NCI-H146 treated with DMSO at 0.1 percent for 48 hours (cell line): Measurements from ENCODE around the gene ASPG.

Experiments used
- DNase-seq: peaks from one replicate; lab custom pipeline; 2025; ENCODE audit not compliant: unreplicated experiment; lab: John Stamatoyannopoulos, UW

ASPG gene

DNA sequence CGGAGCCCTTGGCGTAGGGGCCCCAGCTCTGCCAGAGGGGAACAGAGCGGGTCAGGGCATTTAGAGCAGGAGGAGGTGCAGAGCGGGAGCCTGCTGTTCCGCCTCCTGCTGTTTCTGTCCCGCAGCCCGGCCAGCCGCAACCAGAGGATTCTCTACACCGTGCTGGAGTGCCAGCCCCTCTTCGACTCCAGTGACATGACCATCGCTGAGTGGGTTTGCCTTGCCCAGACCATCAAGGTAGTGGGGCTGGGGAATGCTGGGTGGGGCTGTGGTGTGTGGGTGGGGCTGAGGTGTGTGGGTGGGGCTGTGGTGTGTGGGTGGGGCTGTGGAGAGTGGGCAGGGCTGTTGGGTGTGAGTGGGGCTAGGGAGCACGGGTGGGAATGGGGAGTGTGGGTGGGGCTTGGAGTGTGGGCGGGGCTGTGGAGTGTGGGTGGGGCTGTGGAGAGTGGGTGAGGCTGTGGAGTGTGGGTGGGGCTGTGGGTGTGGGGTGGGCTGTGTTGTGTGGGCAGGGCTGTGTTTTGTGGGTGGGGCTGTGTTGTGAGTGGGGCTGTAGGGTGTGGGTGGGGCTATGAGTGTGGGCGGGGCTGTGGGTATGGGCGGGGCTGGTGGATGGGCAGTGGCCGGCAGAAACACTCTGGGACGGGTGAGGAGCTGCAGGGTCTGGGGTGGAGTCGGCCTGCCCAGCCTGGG lies 8.0 kb downstream of the ASPG start:
- no peak for DNase-seq

DNA sequence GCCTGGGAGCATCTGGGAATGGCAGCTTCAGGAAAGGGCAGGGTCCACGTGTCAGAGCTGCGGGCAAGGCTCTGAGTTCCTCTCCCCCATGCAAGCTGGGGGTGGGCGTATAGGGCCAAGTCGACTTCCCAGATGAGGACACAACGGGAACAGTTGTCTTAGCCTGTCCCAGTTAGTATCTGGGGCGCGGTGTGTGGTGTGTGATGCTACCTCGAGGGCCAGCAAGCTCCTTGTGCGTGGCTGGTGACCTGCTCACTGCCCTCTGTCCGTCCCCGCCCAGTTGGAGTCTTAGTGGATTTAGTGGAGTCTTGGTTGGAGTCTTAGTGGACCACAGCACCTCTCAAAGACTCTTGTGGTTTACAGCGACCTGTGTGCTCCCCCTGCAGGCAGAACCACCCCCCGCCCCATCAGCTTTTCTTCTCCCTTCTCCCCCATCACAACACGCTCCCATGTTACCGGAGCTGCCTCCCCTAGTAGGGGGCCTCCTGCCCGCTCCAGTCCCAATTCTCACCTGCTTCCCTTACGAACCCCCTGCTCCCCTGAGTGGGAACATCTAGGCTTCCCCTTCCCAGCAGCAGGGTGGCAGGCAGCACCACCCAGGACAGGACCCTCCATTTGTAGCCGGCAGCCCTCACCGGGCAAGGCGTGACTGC lies 8.7 kb downstream of the ASPG start:
- DNase-seq, result no peak

DNA sequence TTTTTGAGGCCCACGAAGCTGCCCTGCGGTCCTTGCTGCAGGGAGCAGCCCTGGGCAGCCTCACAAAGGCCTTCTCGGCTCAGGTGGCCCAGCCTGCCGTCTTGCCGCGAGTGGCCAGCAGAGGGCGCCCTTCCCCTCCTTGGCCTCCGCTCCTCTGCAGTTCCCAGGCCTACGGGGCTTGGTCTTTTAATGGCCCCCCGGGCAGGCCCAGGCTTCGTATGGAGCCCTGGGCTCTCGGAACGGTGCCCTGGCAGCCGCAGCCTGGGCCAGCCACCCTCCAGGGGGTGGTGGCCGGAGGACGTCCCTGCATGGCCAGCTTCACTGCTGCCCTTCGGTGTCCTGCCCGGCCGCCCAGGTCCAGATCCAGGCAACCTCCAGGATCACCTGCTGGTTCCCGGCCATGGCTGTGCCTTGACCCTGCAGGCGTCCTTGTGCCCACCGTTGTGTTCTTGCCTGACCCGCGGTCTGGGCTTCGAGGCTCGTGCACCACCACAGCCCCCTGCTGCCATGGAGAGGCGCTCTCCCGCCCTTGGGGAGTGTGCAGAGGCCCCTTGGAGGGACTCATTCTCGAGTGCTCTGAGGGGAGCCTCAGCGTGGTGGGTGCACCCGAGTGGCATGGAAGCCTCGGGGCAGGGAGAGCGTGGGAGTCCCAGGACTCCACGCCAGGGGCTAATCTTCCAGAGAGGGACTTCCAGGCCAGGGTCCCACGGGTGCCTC lies 9.4 kb downstream of the ASPG start:
- no peak for DNase-seq

DNA sequence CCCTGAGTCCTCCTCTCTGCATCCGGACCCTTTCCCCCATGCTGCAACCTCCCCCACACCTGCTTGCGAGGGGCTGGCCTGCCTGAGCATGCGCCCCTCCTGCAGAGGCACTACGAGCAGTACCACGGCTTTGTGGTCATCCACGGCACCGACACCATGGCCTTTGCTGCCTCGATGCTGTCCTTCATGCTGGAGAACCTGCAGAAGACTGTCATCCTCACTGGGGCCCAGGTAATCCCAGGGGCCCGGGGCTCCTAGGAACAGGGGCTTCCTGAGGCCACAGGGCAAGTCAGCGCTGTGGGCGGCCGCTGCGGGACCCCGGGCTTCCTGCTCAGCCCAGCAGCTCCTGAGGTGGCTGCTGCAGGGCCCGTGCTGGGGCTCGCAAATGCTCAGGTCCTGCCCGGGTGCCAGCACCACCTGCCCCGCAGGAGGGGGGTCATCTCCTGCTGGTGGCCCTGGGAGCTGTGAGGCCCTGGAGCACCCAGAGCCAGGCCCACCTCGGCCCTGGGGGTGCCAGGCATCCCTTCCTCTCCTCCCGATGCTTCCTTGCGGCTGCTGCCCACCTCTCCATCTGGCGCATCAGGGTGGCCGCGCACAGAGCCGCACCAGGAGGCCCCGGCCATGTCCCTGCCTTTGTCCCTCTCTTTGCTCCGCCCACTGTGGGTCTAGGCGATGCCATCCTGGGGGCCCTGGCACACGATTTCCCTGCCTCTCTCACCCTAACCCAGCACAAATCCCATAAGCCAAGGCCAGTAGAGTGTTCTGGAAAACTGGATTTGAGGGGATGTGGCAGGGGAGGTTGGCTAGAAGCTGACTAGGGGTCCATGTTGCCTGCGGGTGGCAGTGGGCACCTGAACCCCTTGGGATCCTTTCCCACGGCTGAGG lies 10.2 kb downstream of the ASPG start:
- no peak for DNase-seq

DNA sequence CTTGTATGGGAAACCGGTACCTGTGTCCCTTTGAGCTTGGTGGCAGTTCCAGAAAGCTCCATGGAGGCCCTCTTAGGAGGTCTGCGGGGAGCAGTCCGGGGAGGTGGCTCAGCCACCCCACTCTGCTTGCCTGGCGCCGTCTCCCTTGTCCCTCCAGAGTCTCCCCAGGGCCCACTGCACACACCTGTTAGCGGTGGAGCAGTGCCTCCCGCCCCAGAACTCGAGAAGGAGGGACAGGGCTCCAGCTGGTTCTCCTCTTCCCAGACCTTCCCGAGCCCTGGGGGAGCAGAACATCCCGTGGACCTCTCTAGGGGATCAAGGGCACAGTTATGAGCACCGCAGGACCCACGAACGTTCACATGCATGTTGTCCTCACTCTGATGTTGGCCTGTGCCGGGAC lies 10.8 kb downstream of the ASPG start:
- DNase-seq, result no peak

DNA sequence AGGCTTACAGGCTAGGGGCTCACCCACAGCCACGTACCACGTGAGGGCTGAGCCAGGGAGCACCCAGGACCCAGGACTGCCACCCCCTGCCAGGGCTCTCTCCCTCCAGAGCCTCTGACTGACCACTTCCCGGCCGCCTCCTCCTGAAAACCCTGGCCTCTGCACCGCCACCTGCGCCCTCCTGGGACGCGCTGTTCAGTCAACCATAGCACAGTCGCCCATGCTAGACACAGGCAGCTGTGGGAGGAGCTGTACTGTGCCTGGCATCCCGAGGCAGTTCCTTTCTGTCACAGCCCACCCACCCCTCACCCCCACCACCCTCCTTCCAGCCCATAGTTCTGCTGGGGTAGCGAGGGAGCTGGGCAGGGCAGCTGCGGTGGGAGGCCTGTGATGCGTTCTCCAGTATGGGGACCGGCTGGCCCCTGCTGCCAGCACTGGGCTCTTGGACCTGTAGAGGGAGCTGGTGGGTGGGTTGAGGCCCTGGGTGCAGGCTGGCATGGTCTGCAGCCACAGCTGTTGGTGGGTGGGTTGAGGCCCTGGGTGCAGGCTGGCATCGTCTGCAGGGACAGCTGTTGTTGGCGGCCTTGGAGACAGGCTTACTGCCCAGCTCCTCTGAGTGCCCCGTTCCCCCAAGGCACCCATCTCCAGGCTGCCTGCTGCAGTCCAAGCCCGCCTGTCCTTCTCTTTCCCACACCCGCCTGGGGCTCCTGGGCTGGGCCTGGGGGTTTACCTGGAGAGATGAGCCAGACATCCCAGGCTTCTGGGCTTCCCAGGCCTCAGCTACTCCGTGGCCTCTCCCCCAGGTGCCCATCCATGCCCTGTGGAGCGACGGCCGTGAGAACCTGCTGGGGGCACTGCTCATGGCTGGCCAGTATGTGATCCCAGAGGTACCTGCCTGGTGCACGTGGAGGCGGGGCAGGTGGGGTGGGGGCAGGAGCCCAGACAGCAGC lies 11.5 kb downstream of the ASPG start:
- DNase-seq, result no peak

DNA sequence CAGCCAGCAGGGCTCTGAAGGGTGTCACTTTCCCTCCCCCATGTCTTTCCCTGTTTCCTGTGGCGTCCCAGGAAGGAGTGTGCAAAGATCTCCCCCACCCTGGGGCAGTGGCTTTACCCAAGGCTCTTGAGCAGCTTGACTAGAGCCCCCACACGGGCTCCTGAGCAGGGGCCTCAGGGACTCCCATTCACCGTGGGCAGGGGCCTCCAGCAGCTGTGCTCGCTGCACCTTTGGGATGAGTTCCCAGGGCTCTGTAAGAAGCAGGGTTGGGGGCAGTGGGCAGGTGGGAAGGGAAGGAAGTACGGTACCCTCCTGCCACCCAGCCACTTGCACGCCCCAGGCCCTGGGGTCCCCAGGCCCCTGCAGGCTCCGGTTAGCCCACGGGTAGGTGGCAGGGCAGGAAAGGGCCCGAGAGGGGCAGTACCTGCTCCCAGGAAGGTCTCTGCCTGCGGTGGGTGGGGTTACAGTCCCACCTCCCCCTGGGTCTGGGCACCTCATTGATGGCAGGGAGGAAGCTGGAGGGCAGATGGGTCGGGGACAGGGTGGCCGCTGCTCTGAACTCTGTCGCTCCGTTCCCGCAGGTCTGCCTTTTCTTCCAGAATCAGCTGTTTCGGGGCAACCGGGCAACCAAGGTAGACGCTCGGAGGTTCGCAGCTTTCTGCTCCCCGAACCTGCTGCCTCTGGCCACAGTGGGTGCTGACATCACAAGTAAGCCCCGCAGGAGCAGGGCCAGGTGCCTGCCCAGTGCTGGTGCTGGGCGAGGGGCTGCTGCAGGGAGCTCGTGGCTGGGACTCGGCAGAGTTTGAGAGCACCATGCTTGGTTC lies 13.0 kb downstream of the ASPG start:
- DNase-seq, result no peak

DNA sequence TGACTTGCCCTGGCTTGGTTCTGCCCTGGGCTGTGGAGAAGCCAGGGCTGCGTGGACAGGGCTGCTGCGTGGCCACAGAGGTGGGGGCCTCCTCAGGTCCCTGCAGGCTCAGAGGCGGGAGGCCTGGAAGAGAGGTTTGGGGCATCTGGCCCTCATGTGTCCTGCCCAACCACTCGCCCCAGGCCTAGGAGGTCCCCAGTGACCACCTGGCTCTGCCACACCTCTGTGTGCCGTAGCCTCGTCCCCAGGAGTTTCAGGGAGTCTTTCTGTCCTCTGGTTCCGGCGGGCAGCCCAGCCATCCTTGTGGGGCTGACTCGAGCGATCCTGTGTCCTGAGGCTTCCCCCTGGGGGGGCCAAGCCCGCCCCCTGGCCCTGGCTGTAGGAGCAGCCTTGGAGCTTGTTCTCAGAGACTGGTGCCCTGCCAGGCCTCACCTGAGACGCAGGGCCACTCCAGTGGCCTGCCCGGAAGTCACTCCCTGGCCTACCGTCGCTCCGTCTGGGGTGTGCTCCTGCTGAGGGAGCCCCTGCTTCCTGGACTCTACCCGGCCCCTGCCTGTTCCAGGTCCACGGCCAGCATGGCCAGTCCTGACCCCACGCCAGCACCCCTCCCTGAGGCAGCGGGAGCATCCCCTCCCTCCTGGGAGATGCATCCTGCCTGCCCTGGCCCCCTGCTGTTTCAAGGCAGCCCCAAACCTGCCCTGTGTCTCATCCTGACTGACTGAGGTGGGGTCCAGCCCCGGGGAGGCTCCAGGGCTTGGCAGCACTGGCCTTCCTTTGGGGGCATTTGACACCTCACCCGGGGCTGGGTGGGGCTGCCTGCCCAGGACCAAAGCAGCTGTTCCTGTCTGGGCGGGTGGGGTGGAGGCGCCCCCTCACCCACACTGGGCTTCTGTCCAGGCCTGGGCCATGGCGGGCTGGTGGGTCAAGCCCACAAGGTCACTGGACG lies 13.9 kb downstream of the ASPG start:
- no peak for DNase-seq

DNA sequence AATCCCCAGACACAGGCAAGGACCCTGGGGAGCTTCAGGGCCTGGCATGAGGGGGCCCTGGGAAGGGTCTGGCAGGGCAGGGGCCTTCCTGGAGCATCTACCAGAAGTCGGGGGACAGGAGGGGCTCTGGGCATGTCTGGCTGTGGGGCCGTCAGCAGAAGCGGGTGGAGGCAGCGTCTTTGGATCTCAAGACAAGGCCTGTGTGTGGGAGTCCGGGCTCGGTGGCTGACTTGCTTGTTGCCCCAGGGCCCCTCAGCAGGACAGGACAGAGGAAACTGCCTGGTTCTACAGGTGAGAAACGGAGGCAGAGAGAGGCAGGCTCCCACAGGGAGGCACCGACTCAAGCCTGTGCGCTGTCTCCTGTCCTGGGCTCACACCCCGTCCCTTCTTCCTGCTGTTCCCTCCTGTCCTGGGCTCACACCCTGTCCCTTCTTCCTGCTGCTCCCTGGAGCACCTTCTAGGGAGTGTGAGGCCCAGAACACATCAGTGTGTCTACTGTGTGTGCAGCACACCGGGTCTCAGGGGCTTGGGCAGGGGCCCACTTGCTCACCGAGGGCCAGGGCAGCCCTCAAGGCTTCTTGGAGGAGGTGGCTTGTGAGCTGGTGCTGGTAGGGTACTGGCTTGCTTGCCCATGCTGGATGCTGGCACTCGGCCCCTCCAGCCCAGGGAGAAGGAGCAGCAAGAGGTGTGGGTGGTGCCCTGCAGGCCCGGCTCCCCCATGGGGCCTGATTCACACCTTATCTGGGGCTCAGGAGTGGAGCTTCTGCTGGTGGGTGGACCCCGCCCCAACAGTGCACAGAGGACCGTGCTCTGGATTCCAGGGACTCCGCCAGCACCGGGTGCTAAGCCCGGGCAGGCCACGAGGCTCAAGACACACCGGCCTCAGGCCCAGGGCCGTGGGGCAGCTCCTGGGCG lies 14.9 kb downstream of the ASPG start:
- DNase-seq, result no peak

DNA sequence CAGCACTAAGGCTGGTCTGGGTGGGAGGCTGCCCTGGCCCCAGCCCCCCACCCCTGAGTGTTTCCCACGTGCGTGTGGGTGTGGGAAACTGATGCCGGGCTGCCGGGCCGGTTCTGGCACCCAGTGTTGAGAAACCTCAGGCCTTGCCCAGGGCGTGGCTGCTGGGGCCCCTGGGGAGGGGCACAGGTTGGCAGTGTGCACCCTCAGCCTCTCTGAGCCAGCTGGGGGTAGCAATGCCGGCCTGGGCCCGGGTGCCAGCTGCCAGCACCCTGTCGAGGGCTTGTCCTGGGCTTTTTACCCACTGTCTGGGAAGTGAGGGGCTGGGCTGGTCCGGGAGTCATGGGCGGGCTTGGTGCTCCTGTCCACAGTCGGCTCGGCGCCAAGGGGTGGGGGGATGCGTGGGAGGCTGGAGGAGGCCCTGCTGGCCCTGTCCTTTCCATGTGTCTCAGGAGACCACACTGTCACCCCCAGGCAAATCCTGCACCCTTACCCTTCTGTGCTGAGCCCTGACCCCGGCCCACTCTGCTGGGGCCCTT lies 15.7 kb downstream of the ASPG start:
- no peak for DNase-seq

DNA sequence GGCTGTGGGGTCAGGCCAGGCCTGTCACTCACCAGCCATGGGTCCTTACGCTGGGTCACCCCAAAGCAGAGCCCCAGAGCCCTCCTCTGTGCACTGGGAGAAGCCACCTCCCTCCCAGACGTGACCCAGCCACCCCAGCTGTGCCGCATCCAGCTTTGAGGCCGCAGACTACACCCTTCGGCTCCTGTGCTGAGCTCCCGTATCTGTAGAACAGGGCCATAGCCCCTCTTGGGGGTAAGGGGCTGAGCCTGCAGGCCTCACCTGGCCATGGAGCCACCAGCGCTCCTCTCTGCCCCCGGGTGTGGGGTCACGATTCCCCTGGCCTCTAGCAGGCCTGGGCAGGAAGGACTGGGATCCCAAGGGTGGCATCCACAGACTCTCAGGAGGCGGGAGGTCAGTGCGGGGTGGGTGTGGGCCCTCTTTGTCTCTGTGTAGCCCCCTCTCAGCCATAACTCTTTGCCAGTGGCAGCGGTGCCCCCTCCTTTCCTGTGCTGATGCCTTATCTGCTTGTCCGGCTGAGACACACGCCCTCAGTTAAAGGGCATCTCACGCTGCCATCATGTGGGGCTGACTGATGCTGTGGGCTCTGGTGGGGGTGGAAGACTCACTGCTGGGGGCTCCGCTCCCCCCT lies 16.3 kb downstream of the ASPG start:
- no peak for DNase-seq

DNA sequence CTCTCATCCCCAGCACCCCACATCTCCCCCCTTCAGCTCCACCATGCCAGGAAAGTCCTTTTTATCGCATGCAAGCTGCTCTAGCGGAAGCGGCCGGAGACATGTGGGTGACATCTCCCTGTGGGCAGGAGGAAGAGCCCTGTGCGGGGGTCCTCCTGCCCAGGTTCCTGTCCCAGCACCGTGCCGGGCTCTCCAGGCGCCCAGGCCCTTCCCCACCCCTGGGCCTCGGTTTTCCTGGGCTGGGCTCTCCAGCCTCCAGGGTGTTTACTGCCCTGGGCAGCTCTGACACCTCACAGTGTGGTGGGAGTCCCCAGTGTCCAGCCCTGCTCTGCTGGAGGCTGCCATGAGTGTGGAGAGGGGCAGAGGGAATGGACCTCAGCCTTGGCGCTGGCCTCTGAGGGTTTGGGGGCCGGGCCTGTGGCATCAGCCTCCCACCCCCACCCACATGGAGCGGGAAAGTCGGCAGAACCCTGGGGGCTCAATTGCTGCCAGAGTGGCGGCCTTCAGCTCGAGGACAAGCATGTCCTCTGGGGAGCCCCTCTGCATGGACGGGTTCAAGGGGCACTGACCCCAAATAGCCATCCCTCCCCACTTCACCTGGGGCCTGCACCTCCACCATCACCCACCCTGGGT lies 16.9 kb downstream of the ASPG start:
- DNase-seq, result no peak

DNA sequence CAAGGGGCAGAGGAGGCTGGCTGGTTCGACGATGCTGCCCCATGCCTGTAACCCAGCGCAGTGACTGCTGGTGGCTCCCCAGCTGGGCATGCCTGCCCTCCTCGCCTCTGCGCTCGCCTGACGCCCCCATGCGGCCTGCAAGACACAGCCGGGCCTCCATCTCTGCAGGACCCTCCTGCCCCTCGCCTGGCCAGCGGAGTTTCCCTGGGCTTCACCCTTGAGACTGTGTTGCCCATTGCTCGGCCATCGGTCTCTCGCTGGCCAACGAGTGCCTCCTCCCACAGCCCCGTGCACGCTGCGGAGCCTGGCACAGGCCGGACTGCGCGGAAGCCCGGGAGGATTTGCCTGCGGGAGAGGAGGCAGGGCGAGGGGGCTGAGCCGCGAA lies 17.6 kb downstream of the ASPG start:
- no peak for DNase-seq

DNA sequence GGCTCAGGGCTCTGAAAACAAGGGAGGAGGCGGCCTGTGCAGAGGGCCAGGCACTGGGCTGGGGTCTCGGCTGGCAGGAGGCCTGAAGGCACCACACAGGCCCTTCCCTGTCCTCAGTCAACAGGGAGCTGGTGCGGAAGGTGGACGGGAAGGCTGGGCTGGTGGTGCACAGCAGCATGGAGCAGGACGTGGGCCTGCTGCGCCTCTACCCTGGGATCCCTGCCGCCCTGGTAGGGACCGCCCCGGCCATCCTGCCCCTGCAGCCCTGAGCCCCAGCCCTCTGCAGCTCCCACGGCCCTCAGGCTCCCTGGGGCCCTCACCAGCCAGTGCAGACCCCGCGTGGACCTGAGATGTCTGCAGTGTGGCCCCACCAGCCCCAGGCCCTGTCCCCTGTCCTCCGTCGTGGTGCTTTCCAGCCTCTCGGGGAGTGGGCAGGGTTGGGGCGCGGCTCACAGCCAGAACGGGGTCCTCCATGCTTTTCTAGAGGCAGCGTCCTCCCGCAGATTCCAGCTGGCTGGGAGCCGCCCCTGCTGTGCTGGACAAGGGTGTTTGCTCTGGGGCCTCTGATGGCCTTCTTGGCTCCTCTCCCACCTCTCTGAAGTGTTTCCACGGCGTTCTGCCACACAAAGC lies 18.1 kb downstream of the ASPG start:
- no peak for DNase-seq

DNA sequence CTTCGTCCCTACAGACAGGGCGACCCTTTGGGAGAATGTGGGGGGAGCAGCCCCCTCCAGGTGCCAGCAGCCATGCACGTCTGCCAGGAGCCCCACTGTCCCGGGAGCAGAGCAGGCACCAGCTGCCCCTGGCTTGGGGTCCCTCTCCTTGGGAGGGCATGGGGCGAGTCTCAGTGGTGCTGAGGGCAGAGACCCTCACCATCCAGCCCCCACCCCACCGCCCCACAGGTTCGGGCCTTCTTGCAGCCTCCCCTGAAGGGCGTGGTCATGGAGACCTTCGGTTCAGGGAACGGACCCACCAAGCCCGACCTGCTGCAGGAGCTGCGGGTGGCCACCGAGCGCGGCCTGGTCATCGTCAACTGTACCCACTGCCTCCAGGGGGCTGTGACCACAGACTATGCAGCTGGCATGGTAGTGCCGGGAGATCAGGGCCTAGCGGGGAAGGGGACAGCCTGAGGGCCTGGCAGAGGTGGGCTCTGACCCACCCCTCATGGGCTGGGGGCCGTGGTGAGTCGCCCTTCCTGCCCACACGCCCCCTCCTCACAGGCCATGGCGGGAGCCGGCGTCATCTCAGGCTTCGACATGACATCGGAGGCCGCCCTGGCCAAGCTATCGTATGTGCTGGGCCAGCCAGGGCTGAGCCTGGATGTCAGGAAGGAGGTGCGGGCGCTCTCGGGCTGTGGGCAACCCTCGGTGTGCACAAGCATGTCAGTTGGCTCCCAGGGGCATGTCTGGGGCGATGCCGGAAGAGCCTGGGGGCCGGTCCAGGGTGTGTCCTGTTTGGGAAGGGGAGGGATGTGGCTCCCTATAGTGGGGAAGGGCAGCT lies 18.8 kb downstream of the ASPG start:
- no peak for DNase-seq
